NCI-H460 (cell line): Measurements from ENCODE around the gene ABCA7. TPM values are rescaled to one million over a fixed set of nuclear protein-coding genes. Genes with fewer than 3 reads are reported as not detected.

Source experiments
- DNase-seq: peaks from one replicate; pipeline ENCODE4 v3.0.0-alpha.2; 2016; ENCODE audit warnings: low read depth; ENCODE audit errors: extremely low read depth
- total RNA-seq: library from RNA; depleted of rRNA; stranded (reverse); fragments of >200 nt; shearing (Covaris generic); gene quantifications from 2 replicates; pipeline ENCODE4 v1.2.3, GENCODE V29; 2014

ABCA7 gene
- total RNA-seq, 1 experiment from 2014 or later: 14.0 TPM

- DNase-seq: no peak
Observed at GRCh38 chr19:1082928-1083816, 43.3 kb downstream of the ABCA7 start.

- no peak for DNase-seq
Observed at GRCh38 chr19:1084024-1084868, 44.3 kb downstream of the ABCA7 start.

- no peak for DNase-seq
Observed at GRCh38 chr19:1085053-1085658, 45.2 kb downstream of the ABCA7 start.

- no peak for DNase-seq
Observed at GRCh38 chr19:1085676-1086442, 46.0 kb downstream of the ABCA7 start.

GRCh38 chr19:1086613-1087012, 46.7 kb downstream of the ABCA7 start:
- DNase-seq: no peak

- no peak for DNase-seq
Observed at GRCh38 chr19:1087813-1088415, 48.0 kb downstream of the ABCA7 start.

GRCh38 chr19:1088416-1089010, 48.6 kb downstream of the ABCA7 start:
- DNase-seq: no peak

GRCh38 chr19:1089126-1089771, 49.3 kb downstream of the ABCA7 start:
- DNase-seq: no peak

GRCh38 chr19:1089891-1090290, 50.0 kb downstream of the ABCA7 start:
- no peak for DNase-seq

- DNase-seq: no peak
Observed at GRCh38 chr19:1090731-1091543, 51.0 kb downstream of the ABCA7 start.

- no peak for DNase-seq
Observed at GRCh38 chr19:1091544-1092175, 51.8 kb downstream of the ABCA7 start.

- DNase-seq: no peak
Observed at GRCh38 chr19:1093330-1093729, 53.4 kb downstream of the ABCA7 start.

- DNase-seq: no peak
Observed at GRCh38 chr19:1093811-1094553, 54.1 kb downstream of the ABCA7 start.

- no peak for DNase-seq
Observed at GRCh38 chr19:1094655-1094977, 54.7 kb downstream of the ABCA7 start.

GRCh38 chr19:1094978-1095701, 55.2 kb downstream of the ABCA7 start, which contains the start of gene POLR2E:
POLR2E (minus strand) TSS chr19:1095375; CDS start chr19:1095315, 60 bp downstream.
- peak; percentile 95 for DNase-seq

- no peak for DNase-seq
Observed at GRCh38 chr19:1097810-1098176, 57.9 kb downstream of the ABCA7 start.
